Osteocyte (in vitro differentiated cells): ENCODE data around the gene TARP.

Experiments used
- DNase-seq: peaks from one replicate; pipeline ENCODE4 v3.0.0; 2021; ENCODE audit warnings: mixed read lengths; ENCODE audit not compliant: unreplicated experiment; ENCODE audit errors: extremely low spot score
- H3K27ac Mint-ChIP-seq: one replicate; pipeline ENCODE4 v1.8.0; 2021; ENCODE audit warnings: mild to moderate bottlenecking, mixed read lengths; ENCODE audit not compliant: unreplicated experiment
- H3K27me3 Mint-ChIP-seq: one replicate; pipeline ENCODE4 v1.8.0; 2021; ENCODE audit warnings: mixed read lengths; ENCODE audit not compliant: unreplicated experiment
- H3K36me3 Mint-ChIP-seq: one replicate; pipeline ENCODE4 v1.8.0; 2021; ENCODE audit warnings: mixed read lengths; ENCODE audit not compliant: unreplicated experiment
- H3K4me1 Mint-ChIP-seq: one replicate; pipeline ENCODE4 v1.8.0; 2021; ENCODE audit warnings: mixed read lengths; ENCODE audit not compliant: unreplicated experiment
- H3K4me3 Mint-ChIP-seq: one replicate; pipeline ENCODE4 v1.8.0; 2021; ENCODE audit warnings: mild to moderate bottlenecking, moderate library complexity, mixed read lengths; ENCODE audit not compliant: unreplicated experiment
- H3K9me3 Mint-ChIP-seq: one replicate; pipeline ENCODE4 v1.8.0; 2021; ENCODE audit warnings: mixed read lengths; ENCODE audit not compliant: unreplicated experiment
- TF ChIP-seq, protein P1 (sequence below): fragments of 200-600 bp; sonication (generic); IDR thresholded peaks from 2 replicates; pipeline ENCODE4 v1.5.0; 2021; ENCODE audit warnings: antibody characterized with exemption, mild to moderate bottlenecking, moderate library complexity

TARP gene

GRCh38 chr7:38292442-38292841 lies 19.0 kb upstream of the TARP start:
- Mint-ChIP-seq H3K4me3 (no peak overlapping the region), H3K36me3 (no peaks in the 10 kb centered on the region), H3K27ac (no peak overlapping the region), H3K27me3 (peaks cover 18% of the 10 kb centered on the region), H3K4me1 (no peaks in the 10 kb centered on the region), H3K9me3 (no peaks in the 10 kb centered on the region)
- TF ChIP-seq, protein P1, sequence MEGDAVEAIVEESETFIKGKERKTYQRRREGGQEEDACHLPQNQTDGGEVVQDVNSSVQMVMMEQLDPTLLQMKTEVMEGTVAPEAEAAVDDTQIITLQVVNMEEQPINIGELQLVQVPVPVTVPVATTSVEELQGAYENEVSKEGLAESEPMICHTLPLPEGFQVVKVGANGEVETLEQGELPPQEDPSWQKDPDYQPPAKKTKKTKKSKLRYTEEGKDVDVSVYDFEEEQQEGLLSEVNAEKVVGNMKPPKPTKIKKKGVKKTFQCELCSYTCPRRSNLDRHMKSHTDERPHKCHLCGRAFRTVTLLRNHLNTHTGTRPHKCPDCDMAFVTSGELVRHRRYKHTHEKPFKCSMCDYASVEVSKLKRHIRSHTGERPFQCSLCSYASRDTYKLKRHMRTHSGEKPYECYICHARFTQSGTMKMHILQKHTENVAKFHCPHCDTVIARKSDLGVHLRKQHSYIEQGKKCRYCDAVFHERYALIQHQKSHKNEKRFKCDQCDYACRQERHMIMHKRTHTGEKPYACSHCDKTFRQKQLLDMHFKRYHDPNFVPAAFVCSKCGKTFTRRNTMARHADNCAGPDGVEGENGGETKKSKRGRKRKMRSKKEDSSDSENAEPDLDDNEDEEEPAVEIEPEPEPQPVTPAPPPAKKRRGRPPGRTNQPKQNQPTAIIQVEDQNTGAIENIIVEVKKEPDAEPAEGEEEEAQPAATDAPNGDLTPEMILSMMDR, result no peak
- DNase-seq, result no peak

DNA sequence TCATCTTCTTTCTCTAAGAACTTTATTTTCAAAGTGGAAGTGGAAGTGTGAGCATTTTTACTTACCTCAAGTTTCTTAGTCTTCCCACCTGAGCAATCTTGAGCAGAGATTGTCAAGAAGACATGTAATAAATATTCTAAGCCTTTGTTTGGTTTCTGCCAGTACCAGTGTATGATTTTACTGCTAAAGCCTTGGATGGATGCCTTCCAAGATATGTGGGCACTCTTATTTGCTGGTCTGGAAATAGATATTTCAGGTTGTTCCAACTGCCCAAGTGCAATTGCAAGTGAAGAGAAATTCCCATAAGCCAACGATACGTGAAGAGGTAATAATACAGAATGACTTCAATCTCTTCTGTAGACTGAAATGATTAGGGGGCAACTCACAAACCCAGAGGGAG lies 18.2 kb upstream of the TARP start:
- Mint-ChIP-seq H3K36me3 (no peaks in the 10 kb centered on the region), H3K27ac (no peak overlapping the region), H3K9me3 (no peaks in the 10 kb centered on the region), H3K4me1 (no peaks in the 10 kb centered on the region), H3K4me3 (no peak overlapping the region), H3K27me3 (peaks cover 17% of the 10 kb centered on the region)
- no peak for DNase-seq
- TF ChIP-seq, protein P1, result no peak

GRCh38 chr7:38291117-38291647 lies 17.7 kb upstream of the TARP start:
- H3K4me1 Mint-ChIP-seq, result no peaks in the 10 kb centered on the region

DNA sequence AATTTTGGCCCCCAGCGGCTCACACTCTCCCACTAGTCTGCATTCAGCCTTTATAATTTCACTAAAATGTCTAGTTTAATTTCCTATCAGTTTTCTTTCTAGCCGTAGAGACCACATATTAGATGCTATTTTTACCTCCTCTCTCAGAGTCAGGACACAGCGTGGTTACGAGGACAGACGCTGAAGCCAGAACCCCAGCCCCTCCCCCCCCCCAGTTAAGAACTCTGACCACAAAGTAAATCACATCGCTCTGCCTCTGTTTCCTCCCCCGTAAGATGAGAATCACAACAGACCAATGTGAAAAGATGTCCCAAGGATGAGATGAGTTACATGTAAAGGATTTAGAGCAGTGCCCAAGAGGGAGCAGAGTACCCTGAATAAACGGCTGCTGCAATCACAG lies 11.1 kb upstream of the TARP start:
- Mint-ChIP-seq H3K4me1 (no peaks in the 10 kb centered on the region), H3K9me3 (no peaks in the 10 kb centered on the region), H3K36me3 (no peaks in the 10 kb centered on the region), H3K27ac (no peak overlapping the region), H3K4me3 (no peak overlapping the region), H3K27me3 (peaks cover 25% of the 10 kb centered on the region)
- DNase-seq, result no peak
- TF ChIP-seq, protein P1, result no peak

More at GRCh38 chr7:38291117-38291647, 17.7 kb upstream of the TARP start:
- H3K27ac Mint-ChIP-seq, result no peak overlapping the region
- no peak for DNase-seq
- TF ChIP-seq, protein P1, result no peak
- H3K4me3 Mint-ChIP-seq, result no peak overlapping the region
- H3K36me3 Mint-ChIP-seq, result no peaks in the 10 kb centered on the region
- no peaks in the 10 kb centered on the region for H3K9me3 Mint-ChIP-seq
- peaks cover 12% of the 10 kb centered on the region for H3K27me3 Mint-ChIP-seq

GRCh38 chr7:38283809-38284208 lies 10.4 kb upstream of the TARP start:
- Mint-ChIP-seq H3K9me3 (no peaks in the 10 kb centered on the region), H3K4me1 (no peaks in the 10 kb centered on the region), H3K4me3 (no peak overlapping the region), H3K27me3 (peaks cover 21% of the 10 kb centered on the region), H3K36me3 (no peaks in the 10 kb centered on the region), H3K27ac (no peak overlapping the region)
- no peak for DNase-seq
- TF ChIP-seq, protein P1, result no peak
